ENCODE results near the gene RHCG.

Gene RHCG

GRCh38 chr15:89457086-89457485 is 39.3 kb downstream of the RHCG start:
- peak; percentile 70 for DNase-seq (ENCODE audit: low read depth)
- TF ChIP-seq MAX (IDR thresholded peaks at IDR 0.05; ENCODE audit: low read depth, low read length) (0 out of 2 replicates have a peak, but pooled peaks have one; percentile 16), POLR2A (IDR thresholded peaks at IDR 0.05; ENCODE audit: extremely low read depth, insufficient read length) (no peak)

GRCh38 chr15:89455535-89455934 is 40.8 kb downstream of the RHCG start:
- H3K4me3 ChIP-seq (ENCODE audit: low read depth, low read length), result no peak overlapping the region
- no peak for DNase-seq (ENCODE audit: low read depth)
- no peak for TF ChIP-seq MYC (IDR thresholded peaks at IDR 0.05; ENCODE audit: low read depth, low read length)
- TF ChIP-seq, protein P1, sequence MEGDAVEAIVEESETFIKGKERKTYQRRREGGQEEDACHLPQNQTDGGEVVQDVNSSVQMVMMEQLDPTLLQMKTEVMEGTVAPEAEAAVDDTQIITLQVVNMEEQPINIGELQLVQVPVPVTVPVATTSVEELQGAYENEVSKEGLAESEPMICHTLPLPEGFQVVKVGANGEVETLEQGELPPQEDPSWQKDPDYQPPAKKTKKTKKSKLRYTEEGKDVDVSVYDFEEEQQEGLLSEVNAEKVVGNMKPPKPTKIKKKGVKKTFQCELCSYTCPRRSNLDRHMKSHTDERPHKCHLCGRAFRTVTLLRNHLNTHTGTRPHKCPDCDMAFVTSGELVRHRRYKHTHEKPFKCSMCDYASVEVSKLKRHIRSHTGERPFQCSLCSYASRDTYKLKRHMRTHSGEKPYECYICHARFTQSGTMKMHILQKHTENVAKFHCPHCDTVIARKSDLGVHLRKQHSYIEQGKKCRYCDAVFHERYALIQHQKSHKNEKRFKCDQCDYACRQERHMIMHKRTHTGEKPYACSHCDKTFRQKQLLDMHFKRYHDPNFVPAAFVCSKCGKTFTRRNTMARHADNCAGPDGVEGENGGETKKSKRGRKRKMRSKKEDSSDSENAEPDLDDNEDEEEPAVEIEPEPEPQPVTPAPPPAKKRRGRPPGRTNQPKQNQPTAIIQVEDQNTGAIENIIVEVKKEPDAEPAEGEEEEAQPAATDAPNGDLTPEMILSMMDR (IDR thresholded peaks at IDR 0.05; ENCODE audit: low read depth, low read length), result no peak
- no peak for TF ChIP-seq POLR2A (IDR thresholded peaks at IDR 0.05; ENCODE audit: extremely low read depth, insufficient read length)
- TF ChIP-seq MAX (IDR thresholded peaks at IDR 0.05; ENCODE audit: low read depth, low read length), result no peak

More at GRCh38 chr15:89457086-89457485, 39.3 kb downstream of the RHCG start:
- H3K4me3 ChIP-seq (ENCODE audit: low read depth, low read length), result no peak overlapping the region

DNA sequence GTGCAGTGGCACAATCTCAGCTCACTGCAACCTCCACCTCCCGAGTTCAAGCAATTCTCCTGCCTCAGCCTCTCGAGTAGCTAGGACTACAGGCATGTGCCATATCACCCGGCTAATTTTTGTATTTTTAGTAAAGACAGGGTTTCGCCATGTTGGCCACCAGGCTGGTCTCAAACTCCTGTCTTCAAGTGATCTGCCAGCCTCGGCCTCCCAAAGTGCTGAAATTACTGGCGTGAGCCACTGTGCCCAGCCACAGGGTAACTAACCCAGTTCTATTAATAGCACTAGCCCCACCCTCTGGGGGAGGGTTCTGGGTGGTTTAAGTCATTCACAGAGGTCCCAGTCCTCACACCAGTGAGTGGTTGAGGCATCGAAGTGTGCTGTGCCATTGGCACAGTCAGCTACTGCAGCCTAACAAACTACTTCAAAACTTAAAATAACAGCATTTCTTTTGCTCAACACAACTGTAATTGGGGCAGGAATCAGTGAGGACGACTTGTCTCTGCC is 44.0 kb downstream of the RHCG start:
- DNase-seq (ENCODE audit: low read depth), result peak; percentile 20
- no peak overlapping the region for H3K4me3 ChIP-seq (ENCODE audit: low read depth, low read length)
- TF ChIP-seq MAX (IDR thresholded peaks at IDR 0.05; ENCODE audit: low read depth, low read length) (no peak), MYC (IDR thresholded peaks at IDR 0.05; ENCODE audit: low read depth, low read length) (no peak), POLR2A (IDR thresholded peaks at IDR 0.05; ENCODE audit: extremely low read depth, insufficient read length) (no peak)
- TF ChIP-seq, protein P1 (IDR thresholded peaks at IDR 0.05; ENCODE audit: low read depth, low read length), result no peak

GRCh38 chr15:89451846-89452245 is 44.5 kb downstream of the RHCG start:
- no peak for DNase-seq (ENCODE audit: low read depth)
- TF ChIP-seq, protein P1 (IDR thresholded peaks at IDR 0.05; ENCODE audit: low read depth, low read length), result no peak
- TF ChIP-seq MAX (IDR thresholded peaks at IDR 0.05; ENCODE audit: low read depth, low read length) (no peak), POLR2A (IDR thresholded peaks at IDR 0.05; ENCODE audit: extremely low read depth, insufficient read length) (no peak), MYC (IDR thresholded peaks at IDR 0.05; ENCODE audit: low read depth, low read length) (no peak)
- no peak overlapping the region for H3K4me3 ChIP-seq (ENCODE audit: low read depth, low read length)

- H3K4me3 ChIP-seq (ENCODE audit: low read depth, low read length), result no peak overlapping the region
- no peak for TF ChIP-seq MAX (IDR thresholded peaks at IDR 0.05; ENCODE audit: low read depth, low read length)
- no peak for TF ChIP-seq POLR2A (IDR thresholded peaks at IDR 0.05; ENCODE audit: extremely low read depth, insufficient read length)
- TF ChIP-seq MYC (IDR thresholded peaks at IDR 0.05; ENCODE audit: low read depth, low read length), result no peak
- TF ChIP-seq, protein P1 (IDR thresholded peaks at IDR 0.05; ENCODE audit: low read depth, low read length), result no peak
- DNase-seq (ENCODE audit: low read depth), result no peak
Measured at GRCh38 chr15:89450076-89451006, 46.0 kb downstream of the RHCG start.

GRCh38 chr15:89448825-89449224 is 47.6 kb downstream of the RHCG start:
- H3K4me3 ChIP-seq (ENCODE audit: low read depth, low read length), result no peak overlapping the region
- no peak for DNase-seq (ENCODE audit: low read depth)
- TF ChIP-seq MYC (IDR thresholded peaks at IDR 0.05; ENCODE audit: low read depth, low read length) (no peak), MAX (IDR thresholded peaks at IDR 0.05; ENCODE audit: low read depth, low read length) (no peak)

Measured in NB4 (cell line).